Measurements from ENCODE around the gene CYS1. TPM values are rescaled to one million over a fixed set of nuclear protein-coding genes. Genes with fewer than 3 reads are reported as not detected.

The CYS1 gene
- total RNA-seq, 1 experiment from 2014 or later = not detected

Other genes starting within 250 kb of the CYS1 start
- gene TAF1B, start 236.9 kb downstream of the CYS1 start, total RNA-seq (2014; rRNA removed; shearing (Covaris generic)) = 27.6 and 40.5 TPM in 2 replicates
- gene GRHL1, start 128.7 kb downstream of the CYS1 start, total RNA-seq (2014; rRNA removed; shearing (Covaris generic)) = 0.48 and 0.79 TPM in 2 replicates
- gene KLF11, start 36.9 kb downstream of the CYS1 start, total RNA-seq (2014; rRNA removed; shearing (Covaris generic)) = 0.04 and 0.10 TPM in 2 replicates
- 417 and 456 TPM in 2 replicates for gene RRM2, start 42.3 kb upstream of the CYS1 start, total RNA-seq (2014; rRNA removed; shearing (Covaris generic))
- 51.7 and 52.4 TPM in 2 replicates for gene HPCAL1, start 222.5 kb upstream of the CYS1 start, total RNA-seq (2014; rRNA removed; shearing (Covaris generic))

Measured in SJCRH30 (cell line).